ENCODE results near the gene NTN4.
"Not testable (repeated sequence)": the region's sequence is repeated elsewhere in the genome, so short reads cannot be mapped to it uniquely, and the experiment has no call there.

DNA sequence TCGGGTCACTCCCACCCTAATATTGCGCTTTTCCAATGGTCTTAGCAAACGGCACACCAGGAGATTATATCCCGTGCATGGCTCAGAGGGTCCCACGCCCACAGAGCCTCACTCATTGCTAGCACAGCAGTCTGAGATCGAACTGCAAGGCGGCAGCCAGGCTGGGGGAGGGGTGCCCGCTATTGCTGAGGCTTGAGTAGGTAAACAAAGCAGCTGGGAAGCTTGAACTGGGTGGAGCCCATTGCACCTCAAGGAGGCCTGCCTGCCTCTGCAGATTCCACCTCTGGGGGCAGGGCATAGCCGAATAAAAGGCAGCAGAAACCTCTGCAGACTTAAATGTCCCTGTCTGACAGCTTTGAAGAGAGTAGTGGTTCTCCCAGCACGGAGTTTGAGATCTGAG is 15.1 kb downstream of the NTN4 start:
- not testable (repeated sequence) for TF ChIP-seq EZH2phosphoT487 (IDR thresholded peaks at IDR 0.05; ENCODE audit: insufficient read depth, low read depth); EZH2 (IDR thresholded peaks at IDR 0.05; ENCODE audit: insufficient read depth, poor library complexity, severe bottlenecking)
